ENCODE data around the gene TENT4B.

DNA sequence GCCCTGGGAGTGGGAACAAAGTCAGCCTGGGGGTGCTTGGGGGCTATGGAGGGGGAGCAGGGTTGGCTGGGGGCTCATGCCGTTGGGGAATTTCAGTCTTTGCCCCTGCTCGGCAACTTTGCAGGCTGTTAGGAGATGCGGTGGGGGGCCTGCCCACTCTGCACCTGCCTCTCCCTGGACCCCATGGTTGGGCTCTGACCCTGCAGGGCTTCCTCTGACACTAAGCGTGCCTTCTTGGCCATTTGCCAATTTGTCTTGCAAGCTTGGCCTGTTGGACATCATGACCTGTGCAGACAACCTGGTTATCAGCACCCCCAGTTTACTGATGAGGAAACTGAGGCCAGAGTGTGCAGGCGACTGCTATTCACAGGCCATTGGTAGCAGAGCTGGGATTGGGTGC lies 127.8 kb downstream of the TENT4B start:
- TF ChIP-seq CTCF (conservative IDR thresholded peaks at IDR 0.05 in 1 of 2, IDR thresholded peaks at IDR 0.05 in 1 of 2; ENCODE audit: low read depth in 1 of 2, low read length in 2 of 2) (no peak), EZH2 (IDR thresholded peaks at IDR 0.05; ENCODE audit: low read length, missing control alignments) (no peak)
